SKM-1 (cell line): ENCODE results near the gene KLF13.

ENCODE experiments used
- DNase-seq: peaks from one replicate; lab custom pipeline; 2025; ENCODE audit not compliant: unreplicated experiment; lab: John Stamatoyannopoulos, UW

KLF13 gene

GRCh38 chr15:31397851-31398661, 71.4 kb downstream of the KLF13 start:
- DNase-seq = no peak

- DNase-seq = no peak
Observed at GRCh38 chr15:31398677-31399301, 72.2 kb downstream of the KLF13 start.

GRCh38 chr15:31399544-31400171, 73.0 kb downstream of the KLF13 start:
- no peak for DNase-seq

- DNase-seq = no peak
Observed at GRCh38 chr15:31400222-31400927, 73.7 kb downstream of the KLF13 start.

GRCh38 chr15:31401282-31401681, 74.6 kb downstream of the KLF13 start:
- DNase-seq = no peak

- no peak for DNase-seq
Observed at GRCh38 chr15:31402003-31402402, 75.4 kb downstream of the KLF13 start.

- DNase-seq = no peak
Observed at GRCh38 chr15:31402511-31403056, 75.9 kb downstream of the KLF13 start.

- no peak for DNase-seq
Observed at GRCh38 chr15:31403096-31403495, 76.5 kb downstream of the KLF13 start.

- no peak for DNase-seq
Observed at GRCh38 chr15:31403606-31404005, 77.0 kb downstream of the KLF13 start.

- no peak for DNase-seq
Observed at GRCh38 chr15:31404345-31404744, 77.7 kb downstream of the KLF13 start.

GRCh38 chr15:31405200-31405920, 78.7 kb downstream of the KLF13 start:
- DNase-seq = peak; percentile 31

GRCh38 chr15:31407376-31407775, 80.7 kb downstream of the KLF13 start:
- no peak for DNase-seq

- no peak for DNase-seq
Observed at GRCh38 chr15:31407851-31408250, 81.2 kb downstream of the KLF13 start.

- DNase-seq = no peak
Observed at GRCh38 chr15:31408724-31409123, 82.1 kb downstream of the KLF13 start.

- no peak for DNase-seq
Observed at GRCh38 chr15:31409171-31409570, 82.5 kb downstream of the KLF13 start.

GRCh38 chr15:31412824-31413223, 86.2 kb downstream of the KLF13 start:
- no peak for DNase-seq

GRCh38 chr15:31415201-31415600, 88.6 kb downstream of the KLF13 start:
- no peak for DNase-seq

- DNase-seq = no peak
Observed at GRCh38 chr15:31419820-31420219, 93.2 kb downstream of the KLF13 start.

GRCh38 chr15:31427411-31427810, 100.8 kb downstream of the KLF13 start:
- DNase-seq = no peak
